NCI-H69 (cell line): ENCODE data around the gene PDZRN3.

ENCODE experiments used
- DNase-seq: peaks from one replicate; lab custom pipeline; 2025; lab: John Stamatoyannopoulos, UW

The PDZRN3 gene

GRCh38 chr3:73452729-73453128, 172.0 kb downstream of the PDZRN3 start:
- no peak for DNase-seq

DNA sequence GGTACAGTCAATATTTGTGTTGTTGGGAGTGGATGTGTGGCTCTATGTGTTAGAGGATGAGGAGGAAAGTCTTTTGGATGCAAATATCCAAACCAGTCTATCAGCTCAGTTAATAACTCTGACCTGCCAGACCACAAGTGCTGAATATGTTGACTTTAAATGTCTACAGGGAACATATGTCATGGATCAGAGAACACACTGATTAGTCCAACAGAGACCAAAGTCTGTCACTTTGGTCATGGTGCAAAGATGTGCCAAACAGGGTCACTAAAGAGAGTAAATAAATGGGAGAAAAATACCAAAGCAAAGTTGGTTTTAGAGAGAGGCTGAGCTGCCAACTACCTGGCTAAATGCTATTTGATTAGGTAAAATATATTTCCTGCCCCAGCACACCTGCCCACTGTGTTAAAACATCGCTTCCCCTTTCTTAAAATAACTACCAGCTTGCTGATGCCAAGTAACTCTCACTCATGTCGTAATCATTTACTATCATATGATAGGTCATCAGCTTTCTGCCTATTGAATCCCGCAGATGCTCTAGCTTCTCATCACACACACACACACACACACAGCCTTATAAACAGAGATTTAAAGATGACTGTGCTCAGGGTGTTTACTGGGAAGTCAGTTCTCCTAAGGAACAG, 173.3 kb downstream of the PDZRN3 start:
- DNase-seq, result peak; percentile 83

DNA sequence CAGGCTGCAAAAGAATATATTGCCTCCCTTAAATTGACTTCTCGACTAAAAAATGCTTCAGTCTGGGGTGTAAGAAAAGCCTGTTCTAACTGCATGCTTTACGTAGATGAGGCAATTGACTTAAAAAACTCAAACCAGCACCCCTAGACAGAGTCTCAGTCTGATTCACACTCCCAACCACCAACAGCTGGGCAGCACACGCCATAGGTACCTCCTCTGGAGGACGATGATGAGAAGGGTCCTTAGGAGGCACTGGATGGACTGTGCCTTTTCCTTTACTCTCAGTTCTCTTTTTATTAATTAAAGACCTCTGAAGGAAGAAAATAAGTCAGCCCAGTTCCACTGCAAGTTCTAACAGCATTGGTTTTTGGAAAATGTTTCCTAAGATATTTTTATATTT, 175.0 kb downstream of the PDZRN3 start:
- DNase-seq, result no peak

DNA sequence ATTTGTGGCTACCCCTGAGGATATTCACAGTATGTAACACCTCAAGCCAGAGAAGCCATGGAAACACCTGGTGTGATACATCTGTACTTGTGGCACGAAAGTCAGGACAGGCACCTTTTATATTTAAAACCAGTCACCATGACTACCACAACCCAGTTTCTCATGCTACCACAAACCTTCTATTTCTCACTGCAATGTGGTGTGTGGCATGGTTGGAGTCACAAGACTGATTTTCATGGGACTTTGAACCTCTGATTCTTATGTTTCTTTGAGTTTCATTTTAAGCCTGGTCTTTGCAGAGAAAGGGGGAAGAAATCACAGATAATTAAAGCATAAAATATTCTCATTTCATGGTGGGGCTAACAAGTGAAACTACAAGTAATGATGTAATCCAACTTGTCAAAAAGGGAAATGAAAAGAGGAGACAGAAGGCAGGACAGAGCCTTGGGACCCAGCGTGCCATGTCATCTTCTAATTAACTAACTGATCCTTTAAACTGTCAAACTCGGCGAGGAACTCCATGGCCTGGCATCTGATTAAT, 175.9 kb downstream of the PDZRN3 start:
- no peak for DNase-seq

- no peak for DNase-seq
These were observed 176.7 kb downstream of the PDZRN3 start for GRCh38 chr3:73448041-73448440.

- no peak for DNase-seq
These were observed 177.6 kb downstream of the PDZRN3 start for GRCh38 chr3:73447111-73447510.

DNA sequence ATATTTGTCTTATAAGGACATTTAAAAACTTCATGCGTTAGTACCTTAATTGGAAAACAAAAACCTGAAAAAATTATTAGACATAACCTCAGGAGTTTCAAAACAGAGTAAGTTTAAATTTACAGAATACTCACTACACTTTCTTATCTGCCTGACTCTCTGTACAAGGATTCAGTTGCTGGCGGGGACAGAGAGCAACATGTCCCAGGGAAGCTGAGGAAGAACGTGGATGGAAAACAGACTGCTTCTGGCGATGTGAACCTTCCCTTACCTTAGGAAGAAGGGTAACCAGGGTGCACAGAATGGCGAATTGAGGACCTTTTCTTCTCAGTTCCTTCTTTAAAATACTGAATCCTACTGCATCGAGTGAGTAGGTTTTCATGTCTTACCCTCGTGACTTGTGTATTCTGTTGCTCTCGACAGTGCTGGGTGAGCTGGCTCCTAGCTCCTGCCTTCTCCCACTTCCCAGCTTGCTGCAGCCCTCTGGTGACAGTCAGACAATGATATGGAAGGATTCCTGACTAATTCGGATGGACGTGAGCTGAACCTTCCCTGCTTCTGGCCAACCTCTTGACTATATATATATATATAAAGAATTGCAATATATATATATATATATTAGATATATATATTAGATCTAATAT, 178.2 kb downstream of the PDZRN3 start:
- DNase-seq, result no peak

GRCh38 chr3:73442886-73443285, 181.9 kb downstream of the PDZRN3 start:
- DNase-seq, result no peak

DNA sequence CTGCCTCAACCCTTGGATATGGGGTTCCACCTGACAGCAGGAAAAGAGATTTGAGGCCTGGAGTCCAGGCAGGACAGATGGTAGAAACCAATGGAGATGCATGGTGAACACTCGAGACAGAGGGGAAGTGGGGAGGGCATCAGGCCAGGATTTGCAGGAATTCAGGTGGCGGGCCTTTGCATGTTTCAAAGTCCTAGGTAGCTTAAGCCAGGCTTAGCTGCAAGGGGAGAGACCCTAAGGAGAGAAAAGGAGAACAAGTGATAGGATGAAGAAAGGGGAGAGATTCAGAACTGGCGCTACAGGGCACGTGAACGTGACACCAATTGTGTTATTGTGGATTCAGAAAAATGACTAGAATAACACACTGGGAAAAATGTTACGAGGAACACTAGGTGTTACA, 182.6 kb downstream of the PDZRN3 start:
- DNase-seq, result no peak

- no peak for DNase-seq
These were observed 186.9 kb downstream of the PDZRN3 start for GRCh38 chr3:73437828-73438227.

GRCh38 chr3:73435055-73435454, 189.7 kb downstream of the PDZRN3 start:
- peak; percentile 57 for DNase-seq

DNA sequence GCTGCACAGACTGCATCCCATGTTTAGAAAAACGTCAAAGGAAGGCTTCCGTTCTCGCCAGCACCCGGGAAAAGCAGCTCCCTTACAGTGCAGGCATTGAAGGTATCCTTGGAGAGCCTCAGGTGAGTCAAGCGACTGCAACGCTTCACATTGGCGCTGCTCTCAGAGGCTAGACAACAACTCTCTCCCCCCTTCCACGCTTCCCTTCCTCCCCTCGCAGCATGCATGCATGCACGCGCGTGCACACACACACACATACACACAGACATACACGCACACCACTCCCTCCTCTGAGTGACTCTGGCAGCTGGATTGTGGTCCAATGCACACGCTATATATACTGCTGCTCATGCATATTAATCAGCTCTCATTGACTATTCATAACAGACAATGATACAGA, 191.1 kb downstream of the PDZRN3 start:
- peak; percentile 80 for DNase-seq

DNA sequence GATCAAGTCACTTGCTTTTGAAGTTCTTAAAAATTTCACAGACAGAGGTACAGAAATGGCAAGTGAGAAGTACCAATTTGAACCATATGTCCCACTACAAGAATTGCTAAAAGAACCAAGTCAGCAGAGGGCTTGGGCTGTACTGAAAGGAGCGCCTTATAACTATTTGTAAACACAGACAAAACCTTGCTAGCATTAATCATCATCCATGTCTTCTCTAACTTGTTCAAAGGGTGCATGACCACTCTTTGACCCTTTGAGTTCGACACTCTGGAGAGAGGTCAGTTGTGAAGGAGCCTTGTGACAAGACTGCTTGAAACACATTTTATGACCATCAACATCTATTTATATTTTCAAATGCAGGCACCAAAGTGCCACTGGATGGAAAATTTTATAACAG, 191.7 kb downstream of the PDZRN3 start:
- DNase-seq, result no peak

- no peak for DNase-seq
These were observed 192.1 kb downstream of the PDZRN3 start for GRCh38 chr3:73432706-73433032.

- DNase-seq, result peak; percentile 71
These were observed 192.6 kb downstream of the PDZRN3 start for GRCh38 chr3:73432023-73432705.

DNA sequence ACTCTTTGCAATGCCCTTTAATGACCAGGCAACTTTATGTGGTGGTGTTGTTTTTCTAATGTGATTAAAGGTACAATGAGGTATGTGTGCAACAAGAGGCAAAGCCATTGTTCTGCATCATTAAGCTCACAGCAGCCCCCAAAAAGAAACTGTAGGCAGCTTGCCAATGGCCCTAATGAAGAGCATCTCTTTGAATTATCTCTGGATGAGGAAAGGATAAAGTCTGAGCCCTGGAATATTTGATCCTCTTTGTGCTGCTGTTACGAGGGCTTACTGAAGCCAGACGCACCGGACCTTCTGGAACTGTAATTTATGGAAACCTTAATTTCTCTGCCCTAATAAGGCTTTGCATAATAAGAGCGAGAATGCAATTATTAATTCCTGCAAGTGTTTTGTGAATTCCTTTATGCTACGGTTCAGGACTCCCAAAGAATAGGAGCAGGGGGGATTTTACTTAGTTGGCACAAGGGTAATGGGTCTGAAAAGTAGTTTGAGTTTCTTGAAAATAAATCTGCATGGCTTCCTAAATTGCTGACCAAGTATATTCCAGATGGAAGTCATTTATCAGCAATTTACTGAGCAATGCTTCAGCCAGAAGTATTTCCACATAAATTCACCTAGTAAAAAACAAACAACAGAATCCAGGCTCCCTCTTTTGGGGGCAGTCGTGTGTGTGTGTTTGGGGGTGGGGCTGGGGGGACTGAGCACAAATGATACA, 193.4 kb downstream of the PDZRN3 start:
- DNase-seq, result peak; percentile 78

- no peak for DNase-seq
These were observed 197.6 kb downstream of the PDZRN3 start for GRCh38 chr3:73427048-73427706.

GRCh38 chr3:73426606-73427005, 198.1 kb downstream of the PDZRN3 start:
- DNase-seq, result no peak

DNA sequence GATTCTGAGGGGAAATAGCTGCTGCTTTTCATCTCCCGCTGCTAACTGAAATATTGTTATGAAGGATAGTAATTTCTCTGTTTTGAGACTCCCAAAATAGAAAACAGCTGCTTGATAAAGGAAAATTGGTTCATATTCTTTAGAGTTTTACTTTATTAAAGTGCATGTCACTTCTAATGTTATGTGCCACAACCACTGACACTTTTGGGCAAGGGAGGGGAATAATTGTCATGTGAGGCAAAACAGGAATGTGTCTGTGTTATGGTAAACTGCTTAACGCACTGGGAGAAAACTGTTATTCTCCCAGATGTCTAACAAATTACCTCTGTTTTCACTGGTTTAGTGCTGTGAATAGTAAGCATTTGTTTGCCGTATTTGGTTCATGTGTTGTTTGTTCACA, 201.6 kb downstream of the PDZRN3 start:
- no peak for DNase-seq

DNA sequence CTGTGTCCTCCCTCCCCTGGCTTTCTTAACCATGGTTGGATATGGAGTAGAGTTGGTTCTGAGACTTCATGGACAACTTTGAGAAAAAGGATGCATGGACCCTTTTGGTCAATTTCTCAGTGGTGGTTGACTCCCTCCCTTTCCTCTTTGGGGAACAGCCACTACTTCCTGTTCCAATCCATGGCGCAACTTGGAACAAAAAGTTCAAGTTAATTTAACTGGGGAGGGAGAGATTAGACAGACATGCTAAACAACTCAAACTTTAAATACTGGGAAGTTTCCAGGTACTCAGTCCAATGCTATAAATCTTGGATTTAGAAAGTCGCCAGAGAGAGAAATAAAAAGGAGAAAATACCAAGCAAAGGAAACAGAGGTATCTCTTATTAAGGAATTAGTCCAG, 202.2 kb downstream of the PDZRN3 start:
- no peak for DNase-seq

DNA sequence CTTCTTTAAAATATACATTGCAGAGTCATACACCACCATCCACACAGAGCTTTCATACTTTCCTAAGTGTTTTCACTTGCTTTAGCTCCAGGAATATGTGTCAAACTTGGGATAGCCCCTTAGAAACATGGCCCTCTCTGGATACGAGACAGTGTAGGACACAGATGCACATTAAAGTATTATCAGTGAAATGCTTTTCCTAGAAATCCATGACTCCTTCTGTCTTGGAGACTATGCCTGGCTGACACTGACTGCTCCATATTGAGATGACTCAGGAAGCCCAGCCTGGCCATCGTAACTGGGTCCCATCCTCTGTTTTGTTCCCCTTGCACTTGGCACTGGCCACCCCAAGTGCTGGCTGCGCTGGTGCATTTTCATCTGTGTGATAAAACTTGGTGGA, 204.8 kb downstream of the PDZRN3 start:
- no peak for DNase-seq

GRCh38 chr3:73419179-73419803, 205.4 kb downstream of the PDZRN3 start:
- DNase-seq, result no peak
